Ascending aorta (tissue), 2 donors: Measurements from ENCODE around the gene CSH1. TPM values are rescaled to one million over a fixed set of nuclear protein-coding genes. Genes with fewer than 3 reads are reported as not detected.

Experiments used
- DNase-seq, 2 donors: peaks; one replicate each; pipeline ENCODE4 v3.0.0-alpha.2; 2019; ENCODE audit warnings: low spot score in 2 of 2
- H3K27ac ChIP-seq, 2 donors: fragments of 200-600 bp; sonication (generic); one replicate each; pipeline ENCODE4 v1.5.1; 2016 to 2017; ENCODE audit warnings: mild to moderate bottlenecking in 1 of 2
- H3K27me3 ChIP-seq: fragments of 200-600 bp; sonication (generic); one replicate; pipeline ENCODE4 v1.5.1; 2017
- H3K36me3 ChIP-seq, 2 donors: fragments of 200-600 bp; sonication (generic); one replicate each; pipeline ENCODE4 v1.5.1; 2016
- H3K4me1 ChIP-seq, 2 donors: fragments of 200-600 bp; sonication (generic); one replicate each; pipeline ENCODE4 v1.5.1; 2016 to 2017; ENCODE audit warnings: mild to moderate bottlenecking in 1 of 2
- H3K4me3 ChIP-seq, 2 donors: fragments of 200-600 bp; sonication (generic); one replicate each; pipeline ENCODE4 v1.5.1; 2016 to 2017; ENCODE audit warnings: mild to moderate bottlenecking in 1 of 2
- H3K9me3 ChIP-seq, 2 donors: fragments of 200-600 bp; sonication (generic); one replicate each; pipeline ENCODE4 v1.5.1; 2016
- intact Hi-C: fragments of 100-400 bp; cut with DNase I; formaldehyde crosslinking; loops from one replicate; pipeline ENCODE4 v1.15.1; 2023
- total RNA-seq: library from RNA; depleted of rRNA; stranded (reverse); fragments of >200 nt; gene quantifications from one replicate; pipeline ENCODE4 v1.1.0, GENCODE V29; 2016
- TF ChIP-seq, protein P1 (sequence below), 3 experiments: fragments of 200-600 bp in 2 of 3; fragments of 450-650 bp in 1 of 3; sonication (generic) in 2 of 3; IDR thresholded peaks; one replicate each; pipeline ENCODE4 v1.5.1; 2016 to 2019; ENCODE audit warnings: antibody characterized with exemption in 3 of 3, mild to moderate bottlenecking in 1 of 3, moderate library complexity in 1 of 3

CSH1 gene
- total RNA-seq, 1 donor from 2014 or later = not detected

DNA sequence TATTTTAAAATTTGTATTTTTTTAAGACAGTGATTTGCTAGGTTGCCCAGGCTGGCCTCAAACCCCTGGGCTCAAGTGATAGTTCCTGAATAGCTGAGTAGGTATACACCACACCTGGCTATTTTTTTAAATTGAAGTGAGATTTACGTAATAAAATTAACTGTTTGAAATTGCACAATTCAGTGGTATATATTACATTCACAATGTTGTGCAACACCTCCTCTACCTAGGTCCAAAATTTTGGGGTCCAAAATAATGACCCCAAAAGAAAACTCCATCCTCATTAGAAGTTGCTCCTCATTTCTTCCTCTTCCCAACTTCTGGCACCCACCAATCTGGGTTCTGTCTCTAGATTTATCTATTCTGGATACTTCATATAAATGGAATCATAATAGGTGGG lies 50.9 kb downstream of the CSH1 start:
- Histone ChIP-seq H3K27ac (no peak overlapping the region), H3K9me3 (no peaks in the 10 kb centered on the region), H3K27me3 (no peaks in the 10 kb centered on the region), H3K4me3 (no peak overlapping the region), H3K36me3 (no peaks in the 10 kb centered on the region), H3K4me1 (peaks cover 15 to 22% of the 10 kb centered on the region in 2 donors)
- DNase-seq = no peak
- TF ChIP-seq, protein P1, sequence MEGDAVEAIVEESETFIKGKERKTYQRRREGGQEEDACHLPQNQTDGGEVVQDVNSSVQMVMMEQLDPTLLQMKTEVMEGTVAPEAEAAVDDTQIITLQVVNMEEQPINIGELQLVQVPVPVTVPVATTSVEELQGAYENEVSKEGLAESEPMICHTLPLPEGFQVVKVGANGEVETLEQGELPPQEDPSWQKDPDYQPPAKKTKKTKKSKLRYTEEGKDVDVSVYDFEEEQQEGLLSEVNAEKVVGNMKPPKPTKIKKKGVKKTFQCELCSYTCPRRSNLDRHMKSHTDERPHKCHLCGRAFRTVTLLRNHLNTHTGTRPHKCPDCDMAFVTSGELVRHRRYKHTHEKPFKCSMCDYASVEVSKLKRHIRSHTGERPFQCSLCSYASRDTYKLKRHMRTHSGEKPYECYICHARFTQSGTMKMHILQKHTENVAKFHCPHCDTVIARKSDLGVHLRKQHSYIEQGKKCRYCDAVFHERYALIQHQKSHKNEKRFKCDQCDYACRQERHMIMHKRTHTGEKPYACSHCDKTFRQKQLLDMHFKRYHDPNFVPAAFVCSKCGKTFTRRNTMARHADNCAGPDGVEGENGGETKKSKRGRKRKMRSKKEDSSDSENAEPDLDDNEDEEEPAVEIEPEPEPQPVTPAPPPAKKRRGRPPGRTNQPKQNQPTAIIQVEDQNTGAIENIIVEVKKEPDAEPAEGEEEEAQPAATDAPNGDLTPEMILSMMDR (IDR thresholded peaks at IDR 0.05) = no peak
- intact Hi-C loops = no loop called here

Other genes starting within 250 kb of the CSH1 start
- 27.0 TPM for gene LIMD2, start 196.4 kb downstream of the CSH1 start, total RNA-seq
- gene STRADA, start 154.8 kb downstream of the CSH1 start, total RNA-seq = 3.2 TPM
- gene CCDC47, start 123.0 kb downstream of the CSH1 start, total RNA-seq = 76.2 TPM
- gene DDX42, start 122.4 kb downstream of the CSH1 start, total RNA-seq = 37.5 TPM
- 83.7 TPM for gene PSMC5, start 69.1 kb downstream of the CSH1 start, total RNA-seq
- 18.2 TPM for gene FTSJ3, start 68.9 kb downstream of the CSH1 start, total RNA-seq
- gene SMARCD2, start 53.9 kb downstream of the CSH1 start, total RNA-seq = 78.0 TPM
- not detected for gene CSH2, start 22.9 kb downstream of the CSH1 start, total RNA-seq
- gene GH2, start 14.6 kb downstream of the CSH1 start, total RNA-seq = not detected
- gene CSHL1, start 14.7 kb upstream of the CSH1 start, total RNA-seq = not detected
- gene GH1, start 22.3 kb upstream of the CSH1 start, total RNA-seq = not detected
- not detected for gene CD79B, start 35.8 kb upstream of the CSH1 start, total RNA-seq
- 1.3 TPM for gene SCN4A, start 76.3 kb upstream of the CSH1 start, total RNA-seq
- 1.5 TPM for gene PRR29, start 101.8 kb upstream of the CSH1 start, total RNA-seq
- gene ICAM2, start 124.1 kb upstream of the CSH1 start, total RNA-seq = 212 TPM
- gene ERN1, start 233.6 kb upstream of the CSH1 start, total RNA-seq = 26.5 TPM